Left lung (tissue), 10 donors: ENCODE measurements around the gene TNNI3K. TPM values are rescaled to one million over a fixed set of nuclear protein-coding genes. Genes with fewer than 3 reads are reported as not detected.

ENCODE experiments used
- ATAC-seq: fragments of 200-7000 bp; cut with Tn5 transposase; one replicate; pipeline ENCODE4 v1.9.1; 2020; ENCODE audit warnings: moderate library complexity
- DNase-seq, 4 donors: peaks; one replicate each; pipeline ENCODE4 v3.0.0-alpha.2; 2013 to 2020
- H3K27ac ChIP-seq, 2 donors: fragments of 200-600 bp; sonication (generic) in 1 of 2; one replicate each; pipeline versions ENCODE4 v1.5.0 to v1.8.0; 2020 to 2021
- H3K27me3 ChIP-seq, 2 donors: fragments of 200-600 bp; sonication (generic) in 1 of 2; one replicate each; pipeline versions ENCODE4 v1.5.0 to v1.8.0; 2020 to 2021
- H3K36me3 ChIP-seq, 2 donors: fragments of 200-600 bp; sonication (generic) in 1 of 2; one replicate each; pipeline versions ENCODE4 v1.5.0 to v1.8.0; 2020 to 2021
- H3K4me1 ChIP-seq, 2 donors: fragments of 200-600 bp; one replicate each; pipeline ENCODE4 v1.8.0; 2021
- H3K4me3 ChIP-seq, 2 donors: fragments of 200-600 bp; sonication (generic) in 1 of 2; one replicate each; pipeline versions ENCODE4 v1.5.0 to v1.8.0; 2020 to 2021; ENCODE audit warnings: mild to moderate bottlenecking in 1 of 2
- H3K9me3 ChIP-seq, 2 donors: fragments of 200-600 bp; sonication (generic) in 1 of 2; one replicate each; pipeline versions ENCODE4 v1.5.0 to v1.8.0; 2020 to 2021
- CTCF ChIP-seq, 2 donors: fragments of 200-600 bp; sonication (generic) in 1 of 2; IDR thresholded peaks; one replicate each; pipeline versions ENCODE4 v1.5.0 to v1.8.0; 2021; ENCODE audit warnings: antibody characterized with exemption in 2 of 2
- intact Hi-C, 2 donors: fragments of 100-400 bp; cut with DNase I; formaldehyde crosslinking; loops; one replicate each; pipeline versions ENCODE4 v1.11.2 to v1.14.2; 2022
- polyA plus RNA-seq, 6 donors: library from polyadenylated mRNA; unstranded; fragments of 120-200 nt; gene quantifications; one replicate each; pipeline ENCODE4 v1.2.1, GENCODE V29; 2013; ENCODE audit not compliant: insufficient read length in 6 of 6
- total RNA-seq, 2 donors: library from RNA; stranded (reverse); fragmentation: NEBNext Ultra II Directional; extraction: Animal tissue kit (Norgen Biotek cat#: 25700); gene quantifications; one replicate each; pipeline ENCODE4 v1.2.1, GENCODE V29; 2021
- donor health status: DM: no; HTN: yes; CAD: no.
- donor health status: DM: no; HTN: no; CAD: no.

The TNNI3K gene
- total and polyA plus RNA-seq, 8 donors, result 0.38 to 2.0 (median 1.1) TPM

- Histone ChIP-seq H3K36me3 (peaks cover 0 to 31% of the 10 kb centered on the region in 2 donors), H3K9me3 (no peaks in the 10 kb centered on the region), H3K4me1 (peaks cover 0 to 13% of the 10 kb centered on the region in 2 donors), H3K4me3 (peak overlapping the region in 1 of 2 donors; percentile 48), H3K27ac (peak overlapping the region in 1 of 2 donors; percentile 84), H3K27me3 (no peaks in the 10 kb centered on the region)
- no peak for ATAC-seq
- intact Hi-C loops, result no loop called here
- no peak for DNase-seq
- no peak for TF ChIP-seq CTCF (IDR thresholded peaks at IDR 0.05)
Measured at GRCh38 chr1:74199504-74199903, 35.7 kb upstream of the TNNI3K start.

GRCh38 chr1:74205266-74205665, 29.9 kb upstream of the TNNI3K start:
- Histone ChIP-seq H3K27me3 (no peaks in the 10 kb centered on the region), H3K36me3 (peaks cover 0 to 45% of the 10 kb centered on the region in 2 donors), H3K4me1 (no peaks in the 10 kb centered on the region), H3K9me3 (no peaks in the 10 kb centered on the region), H3K4me3 (no peak overlapping the region), H3K27ac (no peak overlapping the region)
- DNase-seq, result no peak
- intact Hi-C loops, result no loop called here
- no peak for TF ChIP-seq CTCF (IDR thresholded peaks at IDR 0.05)
- ATAC-seq, result no peak

- TF ChIP-seq CTCF (IDR thresholded peaks at IDR 0.05), result no peak
- Histone ChIP-seq H3K9me3 (no peaks in the 10 kb centered on the region), H3K36me3 (no peaks in the 10 kb centered on the region), H3K27ac (no peak overlapping the region), H3K4me3 (no peak overlapping the region), H3K27me3 (no peaks in the 10 kb centered on the region), H3K4me1 (no peaks in the 10 kb centered on the region)
- no peak for DNase-seq
- no peak for ATAC-seq
- intact Hi-C loops, result no loop called here
Measured at GRCh38 chr1:74215229-74215628, 20.0 kb upstream of the TNNI3K start.

- intact Hi-C loops, result no loop called here
- ATAC-seq, result no peak
- TF ChIP-seq CTCF (IDR thresholded peaks at IDR 0.05), result no peak
- H3K36me3 ChIP-seq, result no peaks in the 10 kb centered on the region
- H3K9me3 ChIP-seq, result peaks cover 0 to 22% of the 10 kb centered on the region in 2 donors
- no peaks in the 10 kb centered on the region for H3K4me1 ChIP-seq
- H3K27ac ChIP-seq, result no peak overlapping the region
- H3K4me3 ChIP-seq, result no peak overlapping the region
- peak in 1 of 4 donors; percentile 16 for DNase-seq
- no peaks in the 10 kb centered on the region for H3K27me3 ChIP-seq
Measured at GRCh38 chr1:74222701-74223100, 12.5 kb upstream of the TNNI3K start.

- DNase-seq (peak in 1 of 4 donors; percentile 7), ATAC-seq (no peak)
- Histone ChIP-seq H3K36me3 (no peaks in the 10 kb centered on the region), H3K9me3 (peaks cover 0 to 30% of the 10 kb centered on the region in 2 donors), H3K4me3 (no peak overlapping the region), H3K4me1 (no peaks in the 10 kb centered on the region), H3K27me3 (no peaks in the 10 kb centered on the region), H3K27ac (no peak overlapping the region)
- intact Hi-C loops, result no loop called here
- TF ChIP-seq CTCF (IDR thresholded peaks at IDR 0.05), result no peak
Measured at GRCh38 chr1:74223453-74223852, 11.7 kb upstream of the TNNI3K start.
